Psoas muscle (tissue), 8 donors: ENCODE measurements around the gene HECTD1. TPM values are rescaled to one million over a fixed set of nuclear protein-coding genes. Genes with fewer than 3 reads are reported as not detected.
A peak's percentile ranks its signal among the peaks of the same experiment; 100 is the strongest.
"Not testable (repeated sequence)": the region's sequence is repeated elsewhere in the genome, so short reads cannot be mapped to it uniquely, and the experiment has no call there.

Experiments used
- ATAC-seq, 4 donors: fragments of 200-7000 bp; cut with Tn5 transposase; one replicate each; pipeline ENCODE4 v1.9.1; 2020; ENCODE audit warnings: moderate library complexity in 3 of 4, mild to moderate bottlenecking in 2 of 4
- DNase-seq, 2 donors: peaks; one replicate each; pipeline ENCODE4 v3.0.0-alpha.2; 2020
- H3K27ac ChIP-seq: fragments of 200-600 bp; one replicate; pipeline ENCODE4 v1.8.0; 2022
- H3K27me3 ChIP-seq, 3 donors: fragments of 200-600 bp in 1 of 3; one replicate each; pipeline versions ENCODE4 v1.6.1 to v1.8.0; 2013 to 2022; ENCODE audit warnings: low read length in 2 of 3, mild to moderate bottlenecking in 2 of 3, moderate library complexity in 1 of 3; ENCODE audit not compliant: insufficient read depth in 3 of 3
- H3K36me3 ChIP-seq, 2 donors: fragments of 200-600 bp in 1 of 2; one replicate each; pipeline versions ENCODE4 v1.6.1 to v1.8.0; 2013 to 2022; ENCODE audit warnings: low read depth in 1 of 2, mild to moderate bottlenecking in 1 of 2, moderate library complexity in 1 of 2; ENCODE audit not compliant: insufficient read depth in 1 of 2
- H3K4me1 ChIP-seq: fragments of 200-600 bp; one replicate; pipeline ENCODE4 v1.8.0; 2022
- H3K4me3 ChIP-seq: fragments of 200-600 bp; one replicate; pipeline ENCODE4 v1.8.0; 2022; ENCODE audit warnings: mild to moderate bottlenecking
- H3K9me3 ChIP-seq: fragments of 200-600 bp; one replicate; pipeline ENCODE4 v1.8.0; 2022
- WGBS, 3 donors: extraction: QIAGEN DNeasy Blood & Tissue Kit; methylation state at CpG; one replicate each; pipeline versions ENCODE4 v1.1.6 to v1.1.7; 2013; 5-methylcytosine and 5-hydroxymethylcytosine counted together
- intact Hi-C, 2 donors: fragments of 100-400 bp; cut with DNase I; formaldehyde crosslinking; loops; one replicate each; pipeline versions ENCODE4 v1.11.0 to v1.14.2; 2022
- long read RNA-seq, 2 donors: library from polyadenylated mRNA; unstranded; transcript quantifications; one replicate each; pipeline ENCODE4 v2.0.0, GENCODE V29; 2021
- polyA plus RNA-seq, 3 donors: library from polyadenylated mRNA; stranded (reverse); fragments of 200-250 nt; gene quantifications; one replicate each; pipeline ENCODE4 v1.2.3, GENCODE V29; 2013
- total RNA-seq, 4 donors: library from RNA; stranded (reverse); fragmentation: NEBNext Ultra II Directional in 2 of 4; extraction: Animal tissue kit (Norgen Biotek cat#: 25700) in 2 of 4; gene quantifications; one replicate each; pipeline versions ENCODE4 v1.2.1 to v1.2.4, GENCODE V29; 2021 to 2023
- TF ChIP-seq, protein P1 (sequence below): fragments of 200-600 bp; IDR thresholded peaks from one replicate; pipeline ENCODE4 v1.8.0; 2022; ENCODE audit warnings: antibody characterized with exemption
- donor health status: healthy with polysubstance abuse.
- donor health status: DM: no; HTN: no; CAD: no; lungs with moderate emphysema.
- donor health status: Bipolar disorder and iron deficiency.
- donor health status: healthy.
- donor health status: DM: yes; HTN: yes; CAD: no.
- donor health status: DM: no; HTN: no; CAD: no.
- donor health status: DM: no; HTN: no; CAD: no.
- donor health status: DM: yes; HTN: yes; CAD: no.

Gene HECTD1
- total RNA-seq (100 to 1,000 TPM; 189 to 405 (median 301) TPM), polyA plus RNA-seq (100 to 1,000 TPM; 151 to 217 (median 188) TPM)
- long read RNA-seq, donor 1, partial matches to known transcripts: 131 of 153 reads
- long read RNA-seq, donor 1, other reads (novel, unspliced or antisense): 22 of 153 reads
- long read RNA-seq, donor 2, partial matches to known transcripts: 194 of 237 reads
- long read RNA-seq, donor 2, other reads (novel, unspliced or antisense): 43 of 237 reads

DNA sequence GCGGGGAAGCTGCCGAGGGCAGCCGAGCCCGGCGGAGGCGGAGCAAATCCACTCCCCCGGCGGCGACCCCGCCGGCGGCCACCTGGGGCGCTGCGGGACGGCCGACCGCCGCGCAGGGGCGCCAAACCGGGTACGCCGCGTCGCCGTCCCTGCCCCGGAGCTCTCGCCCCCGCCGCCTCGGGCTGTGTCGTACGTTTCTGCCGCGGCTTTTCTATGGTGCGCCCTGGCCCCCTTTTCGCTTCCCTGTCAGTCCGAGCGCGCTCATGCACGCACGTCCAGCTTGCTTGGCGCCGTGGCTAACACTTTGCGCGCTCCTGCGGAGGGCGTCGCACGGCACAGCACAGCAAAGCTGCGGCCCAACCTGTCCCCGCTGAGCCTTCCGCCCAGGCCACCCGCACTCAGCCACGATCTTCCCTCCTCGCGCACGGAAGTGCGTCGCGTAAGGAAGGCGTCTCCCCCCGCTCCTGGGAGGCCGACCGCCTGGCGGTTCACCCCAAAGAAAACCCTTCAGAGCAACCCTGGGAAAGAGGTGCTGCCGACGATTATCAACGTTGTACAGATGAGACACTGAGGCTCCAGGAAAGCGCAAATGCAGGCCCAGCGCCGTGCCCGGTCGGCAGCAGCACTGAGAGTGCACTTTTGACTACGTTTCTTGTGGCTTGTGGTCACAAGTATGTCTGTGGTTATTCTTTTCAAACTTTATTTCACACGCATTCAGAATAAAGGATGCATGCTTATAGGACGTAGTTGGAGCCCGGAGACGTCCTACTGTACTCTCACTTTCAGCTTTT, at the start of gene HECTD1:
Gene HECTD1, minus strand, starts transcription at position 39 of the 791 bp plus-strand sequence. CDS start 1,857 bp downstream, outside the sequence.
- Histone ChIP-seq H3K27ac (peak within 1 kb of the TSS; percentile 99), H3K27me3 (no peaks in the 10 kb centered on the region), H3K4me3 (peak within 1 kb of the TSS; percentile 92), H3K36me3 (peaks cover 5 to 14% of the 10 kb centered on the region in 2 donors), H3K4me1 (peaks cover 20% of the 10 kb centered on the region), H3K9me3 (no peaks in the 10 kb centered on the region)
- intact Hi-C loops: loop anchor here (2.0 to 10.0 kb wide), 4 partner anchors 21 to 149 kb away; no protein-coding TSS in a partner anchor
- 1% methylated on average over 54 to 79 of the region's 79 CpGs for WGBS, 3 donors
- DNase-seq (peak; percentile 92 to 96), ATAC-seq (peak; percentile 86 to 94 (median 90))
- TF ChIP-seq, protein P1, sequence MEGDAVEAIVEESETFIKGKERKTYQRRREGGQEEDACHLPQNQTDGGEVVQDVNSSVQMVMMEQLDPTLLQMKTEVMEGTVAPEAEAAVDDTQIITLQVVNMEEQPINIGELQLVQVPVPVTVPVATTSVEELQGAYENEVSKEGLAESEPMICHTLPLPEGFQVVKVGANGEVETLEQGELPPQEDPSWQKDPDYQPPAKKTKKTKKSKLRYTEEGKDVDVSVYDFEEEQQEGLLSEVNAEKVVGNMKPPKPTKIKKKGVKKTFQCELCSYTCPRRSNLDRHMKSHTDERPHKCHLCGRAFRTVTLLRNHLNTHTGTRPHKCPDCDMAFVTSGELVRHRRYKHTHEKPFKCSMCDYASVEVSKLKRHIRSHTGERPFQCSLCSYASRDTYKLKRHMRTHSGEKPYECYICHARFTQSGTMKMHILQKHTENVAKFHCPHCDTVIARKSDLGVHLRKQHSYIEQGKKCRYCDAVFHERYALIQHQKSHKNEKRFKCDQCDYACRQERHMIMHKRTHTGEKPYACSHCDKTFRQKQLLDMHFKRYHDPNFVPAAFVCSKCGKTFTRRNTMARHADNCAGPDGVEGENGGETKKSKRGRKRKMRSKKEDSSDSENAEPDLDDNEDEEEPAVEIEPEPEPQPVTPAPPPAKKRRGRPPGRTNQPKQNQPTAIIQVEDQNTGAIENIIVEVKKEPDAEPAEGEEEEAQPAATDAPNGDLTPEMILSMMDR: peak; percentile 90

GRCh38 chr14:31257244-31257553, 49.6 kb upstream of the HECTD1 start:
- TF ChIP-seq, protein P1: no peak
- peaks cover 5% of the 10 kb centered on the region for H3K4me1 ChIP-seq
- ATAC-seq (no peak), DNase-seq (no peak)
- 88 to 100% (median 91%) methylated on average over 1 of the region's 1 CpG for WGBS, 3 donors
- no peak overlapping the region for H3K27ac ChIP-seq
- no peaks in the 10 kb centered on the region for H3K9me3 ChIP-seq
- intact Hi-C loops: no loop called here
- H3K36me3 ChIP-seq: no peaks in the 10 kb centered on the region
- H3K4me3 ChIP-seq: no peak overlapping the region
- no peaks in the 10 kb centered on the region for H3K27me3 ChIP-seq

GRCh38 chr14:31256534-31257243, 49.1 kb upstream of the HECTD1 start:
- no peaks in the 10 kb centered on the region for H3K4me1 ChIP-seq
- H3K4me3 ChIP-seq: no peak overlapping the region
- no peak overlapping the region for H3K27ac ChIP-seq
- intact Hi-C loops: no loop called here
- TF ChIP-seq, protein P1: no peak
- H3K36me3 ChIP-seq: no peaks in the 10 kb centered on the region
- ATAC-seq (no peak), DNase-seq (no peak)
- H3K27me3 ChIP-seq: no peaks in the 10 kb centered on the region
- WGBS, 3 donors: 87 to 96% (median 88%) methylated on average over 5 of the region's 5 CpGs
- H3K9me3 ChIP-seq: no peaks in the 10 kb centered on the region

- H3K4me1 ChIP-seq, H3K36me3 ChIP-seq, H3K9me3 ChIP-seq, ATAC-seq, DNase-seq, H3K27me3 ChIP-seq, intact Hi-C loops, H3K4me3 ChIP-seq, H3K27ac ChIP-seq: not testable (repeated sequence)
- 88 to 93% (median 92%) methylated on average over 4 of the region's 4 CpGs for WGBS, 3 donors
Observed at GRCh38 chr14:31255918-31256317, 48.3 kb upstream of the HECTD1 start.

DNA sequence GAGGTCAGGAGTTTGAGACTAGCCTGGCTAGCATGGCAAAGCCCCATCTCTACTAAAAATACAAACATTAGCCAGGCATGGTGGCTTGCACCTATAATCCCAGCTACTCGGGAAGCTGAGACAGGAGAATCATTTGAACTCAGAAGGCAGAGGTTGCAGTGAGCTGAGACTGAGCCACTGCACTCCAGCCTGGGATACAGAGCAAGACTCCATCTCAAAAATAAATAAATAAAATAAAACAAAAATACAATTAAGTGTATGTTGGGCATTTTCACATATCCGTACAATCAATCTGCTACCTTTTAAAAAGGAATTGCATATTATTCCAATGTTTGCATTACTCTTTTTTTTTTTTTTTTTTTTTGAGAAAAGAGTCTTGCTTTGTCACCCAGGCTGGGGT, 47.7 kb upstream of the HECTD1 start:
- Histone ChIP-seq H3K36me3 (no peaks in the 10 kb centered on the region), H3K4me1 (no peaks in the 10 kb centered on the region), H3K9me3 (no peaks in the 10 kb centered on the region), H3K27ac (no peak overlapping the region), H3K27me3 (no peaks in the 10 kb centered on the region), H3K4me3 (no peak overlapping the region)
- DNase-seq: no peak
- WGBS, 3 donors: 65 to 82% (median 79%) methylated on average over 2 of the region's 2 CpGs
- TF ChIP-seq, protein P1: no peak
- intact Hi-C loops: no loop called here
- no peak for ATAC-seq
